HL-60 (cell line): Measurements from ENCODE around the gene PCDHB7.
"Not testable (repeated sequence)": the region's sequence is repeated elsewhere in the genome, so short reads cannot be mapped to it uniquely, and the experiment has no call there.

ENCODE experiments used
- CTCF ChIP-seq: IDR thresholded peaks from one replicate; pipeline ENCODE4 v1.5.1; 2011; ENCODE audit warnings: low read length, control low read depth, inconsistent platforms; ENCODE audit not compliant: insufficient read depth
- POLR2AphosphoS5 ChIP-seq: IDR thresholded peaks from 2 replicates; pipeline ENCODE4 v1.6.1; 2012; ENCODE audit warnings: low read depth

GRCh38 chr5:141188682-141189081 lies 16.2 kb downstream of the PCDHB7 start:
- TF ChIP-seq POLR2AphosphoS5, CTCF: not testable (repeated sequence)
